Natural killer cell treated with Interleukin-12 subunit alpha and Interleukin-12 subunit beta and Interleukin-15 and Interleukin-18, amount 100 ng/mL, for 72 hours (primary cell): Measurements from ENCODE around the gene TMUB1. TPM values are rescaled to one million over a fixed set of nuclear protein-coding genes. Genes with fewer than 3 reads are reported as not detected.

Source experiments
- ATAC-seq, 2 donors: fragments of 150-1000 bp; cut with Tn5 transposase in 1 of 2; sonication (Bioruptor Pico), chemical (Tn5 transposase) in 1 of 2; 2 replicates each; pipeline ENCODE4 v1.10.0; 2021
- DNase-seq: peaks from one replicate; pipeline ENCODE4 v3.0.0; 2022; ENCODE audit warnings: low spot score
- H3K27ac Mint-ChIP-seq, 2 donors: 1 replicate in 1 of 2; 2 replicates in 1 of 2; pipeline ENCODE4 v1.8.0; 2022; ENCODE audit warnings: mixed read lengths in 2 of 2, mild to moderate bottlenecking in 1 of 2, moderate library complexity in 1 of 2
- H3K27me3 Mint-ChIP-seq, 2 donors: 1 replicate in 1 of 2; 2 replicates in 1 of 2; pipeline ENCODE4 v1.8.0; 2022; ENCODE audit warnings: mixed read lengths in 2 of 2
- H3K36me3 Mint-ChIP-seq: one replicate; pipeline ENCODE4 v1.8.0; 2022; ENCODE audit warnings: mixed read lengths
- H3K4me1 Mint-ChIP-seq, 2 donors: 1 replicate in 1 of 2; 2 replicates in 1 of 2; pipeline ENCODE4 v1.8.0; 2022; ENCODE audit warnings: low read depth in 2 of 2, mixed read lengths in 2 of 2, mild to moderate bottlenecking in 1 of 2
- H3K4me3 Mint-ChIP-seq: one replicate; pipeline ENCODE4 v1.8.0; 2022; ENCODE audit warnings: mixed read lengths
- H3K9me3 Mint-ChIP-seq: 2 replicates; pipeline ENCODE4 v1.8.0; 2022; ENCODE audit warnings: mixed read lengths
- total RNA-seq, 2 donors: library from RNA; stranded (reverse); gene quantifications; one replicate each; pipeline ENCODE4 v1.2.3, GENCODE V29; 2022

TMUB1 gene
- total RNA-seq, 2 donors from 2014 or later = 65.5 to 73.1 TPM

DNA sequence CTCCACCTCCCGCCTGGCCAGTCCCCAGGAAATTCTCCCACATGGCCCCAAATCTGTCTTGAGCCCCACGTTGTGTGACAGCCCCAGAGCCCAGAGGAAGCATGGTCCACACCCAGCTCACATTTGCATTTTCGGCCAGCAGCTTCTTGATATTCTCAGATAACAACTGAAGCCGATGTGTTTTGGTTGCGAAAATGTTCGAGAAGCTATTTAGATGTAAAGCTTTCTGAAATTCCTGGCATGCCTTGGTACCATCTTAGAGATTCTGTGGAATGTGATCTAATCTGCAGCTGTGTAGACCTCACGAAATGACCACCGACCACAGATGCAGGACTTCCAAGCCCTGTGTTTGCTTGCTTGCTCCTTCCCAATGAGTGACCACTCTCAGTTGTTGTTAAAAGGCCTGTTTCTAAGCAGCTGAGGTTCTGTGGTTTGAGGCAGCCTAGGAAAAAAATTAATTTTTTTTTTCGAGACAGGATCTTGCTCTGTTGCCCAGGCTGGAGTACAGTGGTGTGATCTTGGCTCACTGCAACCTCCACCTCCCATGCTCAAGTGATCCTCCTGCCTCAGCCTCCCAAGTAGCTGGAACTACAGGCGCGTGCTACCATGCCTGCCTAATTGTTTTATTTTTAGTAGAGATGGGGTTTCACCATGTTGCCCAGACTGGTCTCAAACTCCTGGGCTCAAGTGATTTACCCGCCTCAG is 15.1 kb downstream of the TMUB1 start:
- DNase-seq = no peak
- Mint-ChIP-seq H3K27me3 (no peaks in the 10 kb centered on the region), H3K27ac (no peak overlapping the region), H3K9me3 (no peaks in the 10 kb centered on the region), H3K4me1 (peaks cover 0 to 3% of the 10 kb centered on the region in 2 donors), H3K4me3 (no peak overlapping the region), H3K36me3 (no peaks in the 10 kb centered on the region)
- ATAC-seq = no peak

DNA sequence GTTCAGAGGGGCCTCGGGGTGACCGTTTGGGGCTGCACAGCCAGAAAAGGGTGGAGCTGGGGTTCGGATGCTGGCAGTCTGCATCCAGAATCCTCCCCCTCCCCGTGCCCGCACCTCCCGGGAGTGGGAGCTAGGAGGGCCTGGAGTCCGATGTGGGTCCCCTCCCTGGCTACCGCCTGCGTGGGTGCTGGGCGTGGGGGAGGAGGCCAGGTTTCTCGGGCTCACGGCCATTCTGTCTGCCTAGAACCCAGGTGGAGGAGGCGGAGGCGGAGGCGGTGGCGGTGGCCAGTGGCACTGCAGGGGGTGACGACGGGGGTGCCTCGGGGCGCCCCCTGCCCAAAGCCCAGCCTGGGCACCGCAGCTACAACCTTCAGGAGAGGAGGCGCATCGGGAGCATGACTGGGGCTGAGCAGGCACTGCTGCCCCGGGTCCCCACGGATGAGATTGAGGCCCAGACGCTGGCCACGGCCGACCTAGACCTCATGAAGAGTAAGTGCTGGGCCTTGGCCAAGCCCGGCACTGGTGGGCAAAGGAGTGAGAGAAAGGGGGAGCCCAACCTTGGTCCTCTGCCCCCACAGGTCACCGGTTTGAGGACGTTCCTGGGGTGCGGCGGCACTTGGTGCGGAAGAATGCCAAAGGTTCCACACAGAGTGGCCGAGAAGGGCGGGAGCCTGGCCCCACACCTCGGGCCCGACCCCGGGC is 16.9 kb downstream of the TMUB1 start:
- Mint-ChIP-seq H3K27ac (no peak overlapping the region), H3K4me1 (peaks cover 5 to 9% of the 10 kb centered on the region in 2 donors), H3K36me3 (no peaks in the 10 kb centered on the region), H3K27me3 (no peaks in the 10 kb centered on the region), H3K9me3 (no peaks in the 10 kb centered on the region), H3K4me3 (no peak overlapping the region)
- ATAC-seq (no peak), DNase-seq (no peak)

DNA sequence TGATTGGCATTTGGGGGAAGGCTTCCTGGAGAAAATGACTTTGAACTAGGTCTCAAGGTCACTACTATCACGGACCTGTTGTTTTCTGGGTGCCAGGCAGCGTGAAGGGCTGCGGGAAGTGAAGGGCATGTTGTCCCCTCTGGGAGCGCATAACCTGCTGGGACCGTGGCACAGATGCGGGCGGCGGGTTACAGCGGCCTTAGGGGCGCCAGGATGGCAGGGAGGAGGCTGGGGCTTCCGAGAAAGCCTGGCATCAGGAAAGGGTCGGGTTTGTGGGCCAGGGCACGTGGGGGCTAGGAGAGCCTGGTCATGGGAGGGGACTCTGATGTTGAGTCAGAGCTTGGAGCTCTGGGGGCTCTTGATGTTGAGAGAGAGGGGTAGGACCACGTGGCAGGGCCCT is 17.8 kb downstream of the TMUB1 start:
- H3K36me3 Mint-ChIP-seq = no peaks in the 10 kb centered on the region
- peaks cover 12 to 14% of the 10 kb centered on the region in 2 donors for H3K4me1 Mint-ChIP-seq
- ATAC-seq (no peak), DNase-seq (no peak)
- H3K9me3 Mint-ChIP-seq = no peaks in the 10 kb centered on the region
- H3K27ac Mint-ChIP-seq = no peak overlapping the region
- no peaks in the 10 kb centered on the region for H3K27me3 Mint-ChIP-seq
- H3K4me3 Mint-ChIP-seq = no peak overlapping the region

DNA sequence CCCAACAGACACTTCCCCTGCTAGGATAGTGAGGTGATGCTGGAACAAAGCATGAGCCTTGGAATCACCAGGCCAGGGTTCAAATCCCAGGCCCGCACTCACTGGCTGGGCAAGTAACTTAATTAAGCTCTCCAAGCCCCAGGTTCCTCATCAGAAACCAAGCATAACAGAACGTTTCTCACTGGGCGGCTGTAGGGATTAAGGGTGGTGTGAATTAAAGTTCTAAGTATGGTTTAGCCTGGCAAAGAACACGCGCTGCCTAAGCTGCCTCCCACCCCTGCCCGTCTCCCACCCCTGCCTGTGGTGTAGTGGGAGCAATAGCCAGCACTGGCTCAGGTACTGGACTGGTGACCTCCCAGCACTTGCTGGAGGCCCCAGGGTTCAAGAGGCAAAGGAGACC is 18.3 kb downstream of the TMUB1 start:
- Mint-ChIP-seq H3K27me3 (no peaks in the 10 kb centered on the region), H3K36me3 (no peaks in the 10 kb centered on the region), H3K9me3 (no peaks in the 10 kb centered on the region), H3K4me3 (no peak overlapping the region), H3K27ac (no peak overlapping the region), H3K4me1 (peaks cover 12 to 14% of the 10 kb centered on the region in 2 donors)
- ATAC-seq (no peak), DNase-seq (no peak)

DNA sequence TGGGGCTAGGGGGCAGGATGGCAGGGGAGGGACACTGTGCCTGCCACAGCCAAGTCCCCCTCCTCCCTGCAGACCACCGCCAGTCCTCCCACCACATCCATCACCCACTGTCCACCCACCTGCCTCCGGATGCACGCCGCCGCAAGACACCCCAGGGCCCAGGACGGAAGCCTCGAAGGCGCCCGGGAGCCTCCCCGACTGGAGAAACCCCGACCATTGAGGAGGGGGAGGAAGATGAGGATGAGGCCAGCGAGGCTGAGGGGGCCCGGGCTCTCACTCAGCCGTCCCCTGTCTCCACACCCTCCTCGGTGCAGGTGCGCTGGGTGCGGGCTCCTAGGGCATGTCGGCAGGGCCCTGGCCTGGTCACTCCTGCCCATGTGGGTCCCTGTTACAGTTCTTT is 18.8 kb downstream of the TMUB1 start:
- no peaks in the 10 kb centered on the region for H3K9me3 Mint-ChIP-seq
- H3K27ac Mint-ChIP-seq = no peak overlapping the region
- H3K36me3 Mint-ChIP-seq = no peaks in the 10 kb centered on the region
- H3K27me3 Mint-ChIP-seq = no peaks in the 10 kb centered on the region
- H3K4me3 Mint-ChIP-seq = no peak overlapping the region
- DNase-seq (no peak), ATAC-seq (no peak)
- peaks cover 12 to 14% of the 10 kb centered on the region in 2 donors for H3K4me1 Mint-ChIP-seq

- H3K4me3 Mint-ChIP-seq = no peak overlapping the region
- H3K4me1 Mint-ChIP-seq = peaks cover 19 to 20% of the 10 kb centered on the region in 2 donors
- H3K9me3 Mint-ChIP-seq = no peaks in the 10 kb centered on the region
- H3K36me3 Mint-ChIP-seq = no peaks in the 10 kb centered on the region
- no peak for ATAC-seq
- no peak for DNase-seq
- no peaks in the 10 kb centered on the region for H3K27me3 Mint-ChIP-seq
- no peak overlapping the region for H3K27ac Mint-ChIP-seq
Measured at GRCh38 chr7:151063212-151063561, 20.1 kb downstream of the TMUB1 start.

- Mint-ChIP-seq H3K4me1 (peaks cover 19 to 20% of the 10 kb centered on the region in 2 donors), H3K27me3 (no peaks in the 10 kb centered on the region), H3K9me3 (no peaks in the 10 kb centered on the region), H3K4me3 (no peak overlapping the region), H3K36me3 (no peaks in the 10 kb centered on the region), H3K27ac (no peak overlapping the region)
- no peak for ATAC-seq
- no peak for DNase-seq
Measured at GRCh38 chr7:151062399-151063211, 20.7 kb downstream of the TMUB1 start.

GRCh38 chr7:151062111-151062398 is 21.2 kb downstream of the TMUB1 start:
- Mint-ChIP-seq H3K9me3 (no peaks in the 10 kb centered on the region), H3K4me3 (no peak overlapping the region), H3K27ac (peak overlapping the region in 1 of 2 donors; percentile 68), H3K4me1 (peaks cover 25 to 26% of the 10 kb centered on the region in 2 donors), H3K36me3 (no peaks in the 10 kb centered on the region), H3K27me3 (no peaks in the 10 kb centered on the region)
- no peak for ATAC-seq
- no peak for DNase-seq

GRCh38 chr7:151061213-151062110 is 21.8 kb downstream of the TMUB1 start:
- Mint-ChIP-seq H3K27ac (peak overlapping the region in 1 of 2 donors; percentile 68), H3K9me3 (no peaks in the 10 kb centered on the region), H3K36me3 (no peaks in the 10 kb centered on the region), H3K4me1 (peaks cover 28% of the 10 kb centered on the region in 2 donors), H3K4me3 (peak overlapping the region; percentile 93), H3K27me3 (no peaks in the 10 kb centered on the region)
- no peak for DNase-seq
- no peak for ATAC-seq

GRCh38 chr7:151060416-151061212 is 22.7 kb downstream of the TMUB1 start:
- ATAC-seq (no peak), DNase-seq (no peak)
- Mint-ChIP-seq H3K27me3 (no peaks in the 10 kb centered on the region), H3K9me3 (no peaks in the 10 kb centered on the region), H3K4me1 (peaks cover 28% of the 10 kb centered on the region in 2 donors), H3K36me3 (no peaks in the 10 kb centered on the region), H3K4me3 (peak overlapping the region; percentile 93), H3K27ac (peak overlapping the region in 1 of 2 donors; percentile 92)

DNA sequence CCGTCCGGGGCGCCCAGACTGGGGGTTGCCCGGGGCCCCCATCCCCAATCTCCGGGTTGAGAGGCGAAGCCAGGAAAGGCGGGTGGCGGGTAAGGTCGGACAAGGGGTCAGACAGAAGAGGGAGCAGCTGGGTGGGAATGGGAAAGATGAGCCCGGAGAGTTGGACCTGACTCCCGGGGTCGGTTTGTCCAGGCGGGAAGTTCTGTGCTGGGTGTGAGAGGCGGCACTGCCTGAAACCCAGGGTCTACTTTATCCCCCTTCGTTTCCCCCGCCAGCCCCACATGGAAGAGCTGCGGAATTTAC is 23.2 kb downstream of the TMUB1 start:
- Mint-ChIP-seq H3K9me3 (no peaks in the 10 kb centered on the region), H3K4me3 (peak overlapping the region; percentile 93), H3K4me1 (peaks cover 25 to 28% of the 10 kb centered on the region in 2 donors), H3K36me3 (no peaks in the 10 kb centered on the region), H3K27ac (peak overlapping the region in 1 of 2 donors; percentile 92), H3K27me3 (no peaks in the 10 kb centered on the region)
- no peak for DNase-seq
- ATAC-seq = no peak

DNA sequence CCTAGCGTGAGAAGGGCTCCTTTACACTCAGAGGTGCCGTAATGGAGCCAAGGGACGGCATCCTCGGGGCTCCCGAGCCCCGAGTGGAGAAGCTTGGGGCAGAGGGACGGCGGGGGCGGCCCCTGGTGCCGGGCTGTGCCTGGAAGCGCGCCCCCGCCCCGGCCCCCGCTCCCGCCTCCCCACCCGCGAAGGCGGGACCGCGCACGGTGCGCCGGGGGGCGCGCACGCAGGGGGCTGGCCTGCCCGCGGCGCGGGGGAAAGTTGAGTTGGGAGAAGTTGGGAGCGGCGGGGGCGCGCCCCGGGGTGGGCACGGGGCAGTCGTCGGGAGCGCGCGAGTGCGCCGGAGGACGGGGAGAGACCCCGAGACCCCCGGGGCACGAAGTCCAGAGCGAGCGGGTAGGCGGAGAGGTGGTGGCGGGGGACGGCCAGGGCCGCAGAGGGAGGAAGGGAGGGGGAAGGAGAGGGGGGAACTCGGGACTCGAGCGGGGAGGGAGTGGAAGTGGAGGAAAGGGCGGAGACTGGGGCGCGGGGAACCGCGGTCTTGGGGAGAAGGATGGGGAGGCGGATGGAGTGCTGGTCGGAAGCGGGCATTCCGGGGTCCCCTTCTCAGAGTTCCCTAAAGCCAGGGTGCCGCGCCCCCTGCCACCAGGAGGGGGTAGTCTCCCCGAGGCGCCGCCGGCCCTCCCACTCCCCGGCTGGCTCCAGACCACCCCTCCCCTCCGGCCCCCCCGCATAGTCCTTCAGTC is 23.8 kb downstream of the TMUB1 start, which contains the start of gene SLC4A2:
Gene SLC4A2, plus strand, starts transcription at position 223 of the 746 bp plus-strand sequence. CDS start 2,399 bp downstream, outside the sequence.
- Mint-ChIP-seq H3K27me3 (no peaks in the 10 kb centered on the region), H3K36me3 (no peaks in the 10 kb centered on the region), H3K4me1 (peaks cover 25 to 28% of the 10 kb centered on the region in 2 donors), H3K4me3 (peak within 1 kb of the TSS; percentile 93), H3K27ac (peak within 1 kb of the TSS; percentile 83 to 92), H3K9me3 (no peaks in the 10 kb centered on the region)
- DNase-seq = peak; percentile 84
- peak; percentile 63 to 69 for ATAC-seq
